Hypothalamus (tissue), 51 donors: ENCODE data around the gene FRMD1.
"Not testable (repeated sequence)": the region's sequence is repeated elsewhere in the genome, so short reads cannot be mapped to it uniquely, and the experiment has no call there.

Source experiments
- DNase-seq, 51 donors: peaks; one replicate each; lab custom pipeline; 2025; lab: John Stamatoyannopoulos, UW

The FRMD1 gene

GRCh38 chr6:168081858-168082546 is 3.0 kb upstream of the FRMD1 start:
- DNase-seq, result no peak

GRCh38 chr6:168080393-168081077 is 1.5 kb upstream of the FRMD1 start:
- no peak for DNase-seq

- DNase-seq, result peak in 1 of 51 donors; percentile 3
These were observed 653 bp downstream of the FRMD1 start for GRCh38 chr6:168078175-168078942.

- not testable (repeated sequence) for DNase-seq
These were observed 1.6 kb downstream of the FRMD1 start for GRCh38 chr6:168077401-168077800.

- no peak for DNase-seq
These were observed 3.2 kb downstream of the FRMD1 start for GRCh38 chr6:168075787-168076202.

- no peak for DNase-seq
These were observed 3.8 kb downstream of the FRMD1 start for GRCh38 chr6:168075216-168075615.

- no peak for DNase-seq
These were observed 4.9 kb downstream of the FRMD1 start for GRCh38 chr6:168073937-168074730.

GRCh38 chr6:168072730-168073129 is 6.3 kb downstream of the FRMD1 start:
- no peak for DNase-seq

- no peak for DNase-seq
These were observed 6.8 kb downstream of the FRMD1 start for GRCh38 chr6:168072261-168072660.

- DNase-seq, result no peak
These were observed 7.4 kb downstream of the FRMD1 start for GRCh38 chr6:168071620-168072019.

- no peak for DNase-seq
These were observed 8.2 kb downstream of the FRMD1 start for GRCh38 chr6:168070804-168071203.

GRCh38 chr6:168067081-168067759 is 11.8 kb downstream of the FRMD1 start:
- no peak for DNase-seq

- no peak for DNase-seq
These were observed 14.7 kb downstream of the FRMD1 start for GRCh38 chr6:168064226-168064807.

- no peak for DNase-seq
These were observed 15.6 kb downstream of the FRMD1 start for GRCh38 chr6:168063431-168063830.

GRCh38 chr6:168062346-168063289 is 16.4 kb downstream of the FRMD1 start:
- no peak for DNase-seq

GRCh38 chr6:168061269-168062210 is 17.5 kb downstream of the FRMD1 start:
- no peak for DNase-seq

- DNase-seq, result peak in 40 of 51 donors; percentile 7 to 81 (median 47)
These were observed 18.5 kb downstream of the FRMD1 start for GRCh38 chr6:168060521-168060931.
